Measurements from ENCODE around the gene ST6GALNAC6.

DNA sequence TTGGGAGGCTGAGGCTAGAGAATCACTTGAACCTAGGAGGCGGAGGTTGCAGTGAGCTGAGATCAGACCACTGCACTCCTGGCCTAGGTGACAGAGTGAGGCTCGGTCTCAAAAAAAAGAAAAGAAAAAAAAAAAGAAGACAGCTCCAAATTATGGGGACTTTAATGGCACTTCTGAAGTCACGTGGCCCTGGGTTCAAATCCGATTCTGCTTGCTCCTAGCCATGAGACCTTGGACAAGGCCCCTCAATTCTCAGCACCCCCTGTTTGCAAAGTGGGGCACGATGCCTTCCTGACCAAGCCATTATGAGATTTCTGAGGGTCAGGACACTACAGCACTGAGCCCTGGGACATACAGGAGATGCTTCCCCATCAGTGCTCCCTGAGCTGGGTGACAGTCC is 43.9 kb downstream of the ST6GALNAC6 start:
- TF ChIP-seq POLR2A (IDR thresholded peaks at IDR 0.05) (no peak), CTCF (IDR thresholded peaks at IDR 0.05) (no peak)
